ENCODE data around the gene AEN. TPM values are rescaled to one million over a fixed set of nuclear protein-coding genes. Genes with fewer than 3 reads are reported as not detected.

The AEN gene
- total and polyA plus RNA-seq, 2 donors (not counting 3 experiments of a cell fraction or from before 2014, with no cell fraction given) = 34.2 to 35.6 TPM

- no peak for DNase-seq (ENCODE audit: low read depth, low spot score)
- Histone ChIP-seq H3K4me3 (replicated peaks in 1 of 3; ENCODE audit: insufficient read depth in 1 of 3, low read depth in 1 of 3, low read length in 3 of 3) (no peak overlapping the region), H3K36me3 (ENCODE audit: control insufficient read depth in 2 of 2, extremely low read depth in 1 of 2, insufficient read depth in 2 of 2, low read length in 2 of 2) (no peaks in the 10 kb centered on the region), H3K27me3 (ENCODE audit: control insufficient read depth in 2 of 2, insufficient read depth in 2 of 2, low read length in 2 of 2) (peaks cover 44 to 53% of the 10 kb centered on the region in 2 experiments), H3K9me3 (replicated peaks; ENCODE audit: control insufficient read depth, insufficient read depth, low read length) (no peaks in the 10 kb centered on the region), H3K79me2 (ENCODE audit: control insufficient read depth, insufficient read depth, low read length) (no peaks in the 10 kb centered on the region), H2AFZ (ENCODE audit: low read depth, low read length) (no peak overlapping the region), H3K4me2 (ENCODE audit: insufficient read depth, low read length) (no peak overlapping the region), H3K27ac (ENCODE audit: insufficient read depth, low read depth, low read length) (no peak overlapping the region), H3K9me1 (replicated peaks; ENCODE audit: control insufficient read depth, extremely low read depth, insufficient read depth, low read length) (no peaks in the 10 kb centered on the region), H4K20me1 (replicated peaks; ENCODE audit: control insufficient read depth, extremely low read depth, insufficient read depth, low read length) (no peaks in the 10 kb centered on the region), H3K4me1 (ENCODE audit: control insufficient read depth, extremely low read depth, insufficient read depth, low read length) (no peaks in the 10 kb centered on the region), H3K9ac (replicated peaks; ENCODE audit: extremely low read depth, insufficient read depth, low read length) (no peak overlapping the region)
- intact Hi-C loops (cut with micrococcal nuclease) (no loop called here), dilution Hi-C loops (cut with MboI; ENCODE audit: extremely low pct_ligation_motif_present, low sequenced_read_pairs) (no loop called here)
- TF ChIP-seq MYC (IDR thresholded peaks at IDR 0.05; ENCODE audit: low read depth, low read length) = no peak
- no peak for TF ChIP-seq MAX (IDR thresholded peaks at IDR 0.05; ENCODE audit: insufficient read depth, insufficient read length)
- TF ChIP-seq FOS (IDR thresholded peaks at IDR 0.05; ENCODE audit: borderline replicate concordance, insufficient read depth, low read length) = no peak
- TF ChIP-seq CTCF (IDR thresholded peaks at IDR 0.05; ENCODE audit: extremely low read depth in 1 of 2, insufficient read depth in 1 of 2, low read depth in 1 of 2, low read length in 2 of 2) = no peak
- no peak for TF ChIP-seq POLR2AphosphoS5 (IDR thresholded peaks at IDR 0.05; ENCODE audit: insufficient read depth, low read depth, low read length)
- no peak for TF ChIP-seq EZH2 (IDR thresholded peaks at IDR 0.05; ENCODE audit: borderline replicate concordance, low read depth, low read length, severe bottlenecking)
- TF ChIP-seq GATA2 (IDR thresholded peaks at IDR 0.05; ENCODE audit: insufficient read depth, insufficient read length, low read depth, low read length) = no peak
- no peak for TF ChIP-seq POLR2A (IDR thresholded peaks at IDR 0.05; ENCODE audit: low read depth, low read length)
- no peak for TF ChIP-seq JUN (IDR thresholded peaks at IDR 0.05; ENCODE audit: borderline replicate concordance, insufficient read depth, insufficient read length, low read depth)
- FAIRE-seq = no peak
- ChIA-PET CTCF (interaction anchor here (0.9 to 1.5 kb wide), 2 partner anchors 10 to 230 kb away, joined by 4 read pairs; no protein-coding TSS in a partner anchor), POLR2A (no interaction called here)
- BruUV-seq (replicated peaks) = no TSS peak
Observed at GRCh38 chr15:88604381-88605188, 16.6 kb upstream of the AEN start.
